HG02973 (cell line): ENCODE measurements around the gene SLC30A4.

Experiments used
- ATAC-seq: cut with Tn5 transposase; IDR thresholded peaks from one replicate; pipeline ENCODE4 v1.9.1; 2021; ENCODE audit warnings: moderate library complexity; ENCODE audit not compliant: unreplicated experiment

SLC30A4 gene

GRCh38 chr15:45454814-45455213, 67.7 kb downstream of the SLC30A4 start:
- peak; percentile 42 for ATAC-seq

- no peak for ATAC-seq
Measured at GRCh38 chr15:45451265-45451664, 71.3 kb downstream of the SLC30A4 start.

- no peak for ATAC-seq
Measured at GRCh38 chr15:45449916-45450867, 72.4 kb downstream of the SLC30A4 start.

GRCh38 chr15:45449395-45449794, 73.2 kb downstream of the SLC30A4 start:
- no peak for ATAC-seq

GRCh38 chr15:45448066-45448915, 74.3 kb downstream of the SLC30A4 start:
- no peak for ATAC-seq

- ATAC-seq, result no peak
Measured at GRCh38 chr15:45443645-45444044, 78.9 kb downstream of the SLC30A4 start.

GRCh38 chr15:45442507-45443135, 79.9 kb downstream of the SLC30A4 start:
- ATAC-seq, result no peak

GRCh38 chr15:45441686-45442085, 80.9 kb downstream of the SLC30A4 start:
- ATAC-seq, result no peak

- no peak for ATAC-seq
Measured at GRCh38 chr15:45441036-45441435, 81.5 kb downstream of the SLC30A4 start.

- ATAC-seq, result no peak
Measured at GRCh38 chr15:45439521-45440260, 82.9 kb downstream of the SLC30A4 start.

GRCh38 chr15:45435124-45435903, 87.2 kb downstream of the SLC30A4 start:
- ATAC-seq, result no peak

- no peak for ATAC-seq
Measured at GRCh38 chr15:45434078-45434567, 88.4 kb downstream of the SLC30A4 start.

GRCh38 chr15:45431511-45431910, 91.0 kb downstream of the SLC30A4 start:
- no peak for ATAC-seq

- peak; percentile 78 for ATAC-seq
Measured at GRCh38 chr15:45429941-45430792, 92.4 kb downstream of the SLC30A4 start.
